Subcutaneous abdominal adipose tissue (tissue), 5 donors: Measurements from ENCODE around the gene COMTD1.

Source experiments
- H3K27ac ChIP-seq: one replicate; pipeline ENCODE4 v1.7.0; 2013; ENCODE audit warnings: low read depth, mild to moderate bottlenecking, inconsistent platforms, low read length, moderate library complexity
- H3K27me3 ChIP-seq, 5 donors: one replicate each; pipeline ENCODE4 v1.7.0; 2013; ENCODE audit warnings: low read length in 5 of 5, inconsistent platforms in 1 of 5; ENCODE audit not compliant: control insufficient read depth in 5 of 5, insufficient read depth in 4 of 5
- H3K36me3 ChIP-seq, 5 donors: one replicate each; pipeline ENCODE4 v1.7.0; 2013; ENCODE audit warnings: low read length in 5 of 5; ENCODE audit not compliant: control insufficient read depth in 5 of 5, insufficient read depth in 5 of 5
- H3K4me1 ChIP-seq, 5 donors: one replicate each; pipeline ENCODE4 v1.7.0; 2013; ENCODE audit warnings: low read length in 5 of 5, mild to moderate bottlenecking in 3 of 5, moderate library complexity in 1 of 5; ENCODE audit not compliant: control insufficient read depth in 5 of 5, insufficient read depth in 5 of 5
- H3K4me3 ChIP-seq, 5 donors: one replicate each; pipeline ENCODE4 v1.7.0; 2013; ENCODE audit warnings: low read length in 5 of 5, low read depth in 1 of 5
- H3K9ac ChIP-seq, 5 donors: one replicate each; pipeline ENCODE4 v1.7.0; 2013; ENCODE audit warnings: low read length in 5 of 5, mild to moderate bottlenecking in 4 of 5, moderate library complexity in 3 of 5
- H3K9me3 ChIP-seq, 5 donors: one replicate each; pipeline ENCODE4 v1.7.0; 2013; ENCODE audit warnings: low read length in 5 of 5; ENCODE audit not compliant: control insufficient read depth in 5 of 5
- donor health status: healthy.
- donor health status: healthy.
- donor health status: healthy.
- donor health status: healthy.
- donor health status: healthy.

COMTD1 gene

DNA sequence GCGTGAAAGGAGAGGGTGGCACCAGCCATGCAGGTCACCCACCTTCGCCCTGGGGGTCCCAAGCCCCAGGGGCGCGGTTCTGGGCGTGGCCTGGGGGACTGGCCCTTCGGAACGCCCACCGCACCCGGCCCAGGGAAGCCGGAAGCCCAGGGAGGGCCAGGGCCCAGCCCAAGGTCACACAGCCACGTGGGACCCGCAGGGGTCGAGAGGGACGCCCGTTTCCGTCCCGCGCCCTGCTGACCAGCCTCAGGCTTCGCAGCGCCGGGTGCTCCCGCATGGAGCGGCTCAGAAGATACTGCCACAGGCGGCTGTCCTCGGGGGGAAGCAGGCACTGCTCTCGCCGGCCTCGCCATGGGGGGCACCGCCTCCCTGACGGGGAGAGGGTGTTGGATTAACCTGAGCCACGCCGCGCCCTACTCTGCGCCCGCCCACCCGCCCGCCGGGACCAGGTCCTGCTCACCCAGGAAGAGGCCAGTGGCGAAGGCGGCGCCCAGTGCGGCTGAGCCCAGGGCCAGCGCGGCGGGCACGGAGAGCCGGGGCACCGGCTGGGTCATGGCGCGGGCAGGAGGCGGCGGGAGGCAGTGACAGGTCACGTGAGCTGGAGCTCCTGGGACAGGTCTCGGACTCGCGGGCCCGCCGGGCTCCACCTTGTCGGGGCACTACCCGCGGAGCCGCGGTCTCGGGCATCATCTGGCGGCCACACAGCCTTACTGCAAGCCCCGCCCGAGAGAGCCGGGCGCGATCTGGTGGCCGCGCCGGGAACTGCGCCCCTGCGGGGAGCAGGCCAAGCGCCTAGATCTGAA, at the start of gene COMTD1:
COMTD1 (minus strand) TSS at position 583 of the 803 bp plus-strand sequence; CDS start at position 554, 29 bp downstream.
- peak within 1 kb of the TSS; percentile 54 for H3K27ac ChIP-seq
- H3K27me3 ChIP-seq: peaks cover 0 to 3% (median 0%) of the 10 kb centered on the region in 5 donors
- peaks cover 10 to 24% (median 19%) of the 10 kb centered on the region in 5 donors for H3K36me3 ChIP-seq
- peaks cover 0 to 18% (median 16%) of the 10 kb centered on the region in 5 donors for H3K4me1 ChIP-seq
- H3K9me3 ChIP-seq: no peaks in the 10 kb centered on the region
- peak within 1 kb of the TSS in 4 of 5 donors; percentile 71 to 88 (median 78) for H3K4me3 ChIP-seq
- peak within 1 kb of the TSS in 4 of 5 donors; percentile 71 to 80 (median 78) for H3K9ac ChIP-seq

DNA sequence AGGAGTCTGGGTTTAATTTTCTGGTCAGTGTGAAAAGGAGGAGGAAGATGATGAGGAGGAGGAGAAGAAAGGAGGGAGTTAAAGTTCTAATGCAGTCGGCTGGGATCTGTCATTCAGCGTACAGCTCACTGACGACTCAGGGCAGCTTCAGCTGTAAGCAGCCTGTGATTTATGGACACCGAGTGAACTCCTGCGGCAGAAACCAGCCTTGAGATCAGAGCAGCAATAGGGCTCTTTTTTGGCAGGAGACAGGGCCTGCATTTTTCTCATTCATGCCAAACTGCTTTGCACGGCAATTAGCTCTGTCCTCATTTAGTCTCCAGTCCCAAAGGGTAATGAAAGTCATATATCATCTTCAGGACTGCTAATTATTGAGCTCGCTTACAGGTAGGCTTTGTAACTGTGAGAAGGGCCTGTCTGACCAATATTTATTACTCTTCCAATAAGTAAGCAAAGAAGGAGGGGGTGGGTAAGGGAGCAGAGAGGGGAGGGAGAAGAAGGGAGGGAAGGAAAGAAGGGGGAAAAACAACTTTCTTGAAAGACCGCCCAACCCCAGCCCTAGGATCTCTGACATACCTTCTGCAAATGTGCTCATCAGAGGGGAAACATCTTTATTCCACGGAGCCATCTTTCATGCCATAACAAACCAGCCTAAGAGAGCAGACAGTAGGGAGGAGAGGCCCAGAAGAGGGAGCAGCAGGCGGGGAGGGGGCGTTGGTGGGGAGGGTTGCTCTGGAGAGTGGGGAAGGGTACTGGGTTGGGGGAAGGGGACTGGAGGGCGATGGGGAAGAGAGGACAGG, 48.1 kb upstream of the COMTD1 start:
- Histone ChIP-seq H3K9ac (no peak overlapping the region), H3K36me3 (no peaks in the 10 kb centered on the region), H3K27me3 (peaks cover 0 to 7% (median 0%) of the 10 kb centered on the region in 5 donors), H3K4me3 (no peak overlapping the region), H3K4me1 (peaks cover 0 to 10% (median 9%) of the 10 kb centered on the region in 5 donors), H3K27ac (no peak overlapping the region), H3K9me3 (no peaks in the 10 kb centered on the region)

DNA sequence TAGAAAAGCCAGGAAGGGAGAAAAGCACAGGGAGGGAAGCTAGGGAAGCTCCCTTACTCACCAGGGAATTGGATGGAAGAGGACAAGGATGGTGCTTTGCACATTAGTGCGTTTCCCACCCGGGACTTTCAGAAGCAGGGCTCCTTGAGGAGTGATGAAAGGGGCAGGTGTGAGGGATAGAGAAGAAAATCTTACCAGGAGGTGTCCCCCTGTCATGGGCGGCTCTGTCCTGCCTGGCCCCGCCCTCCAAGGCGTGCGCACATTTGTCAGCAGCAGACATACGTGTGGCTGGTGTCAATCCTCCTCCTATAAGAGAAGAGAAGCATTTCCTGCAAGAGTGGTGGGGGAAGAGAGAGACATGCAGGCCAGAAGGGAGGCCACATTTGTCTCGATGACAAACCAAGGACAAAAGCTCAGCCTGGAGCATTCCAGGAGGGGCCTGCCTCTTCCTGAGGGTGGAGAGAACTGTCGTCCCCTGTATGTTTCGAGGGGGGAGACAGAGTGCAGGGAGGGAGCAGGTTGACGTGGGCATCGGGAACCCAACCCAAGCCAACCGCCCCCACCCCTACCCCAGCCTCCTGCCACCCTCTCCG, 47.4 kb upstream of the COMTD1 start:
- Histone ChIP-seq H3K27me3 (peaks cover 0 to 7% (median 0%) of the 10 kb centered on the region in 5 donors), H3K36me3 (no peaks in the 10 kb centered on the region), H3K9ac (no peak overlapping the region), H3K4me3 (no peak overlapping the region), H3K9me3 (no peaks in the 10 kb centered on the region), H3K27ac (no peak overlapping the region), H3K4me1 (peaks cover 0 to 10% (median 9%) of the 10 kb centered on the region in 5 donors)

- H3K4me3 ChIP-seq: no peak overlapping the region
- no peak overlapping the region for H3K27ac ChIP-seq
- H3K27me3 ChIP-seq: peaks cover 0 to 4% (median 0%) of the 10 kb centered on the region in 5 donors
- no peaks in the 10 kb centered on the region for H3K9me3 ChIP-seq
- H3K36me3 ChIP-seq: no peaks in the 10 kb centered on the region
- no peak overlapping the region for H3K9ac ChIP-seq
- peaks cover 0 to 10% (median 9%) of the 10 kb centered on the region in 5 donors for H3K4me1 ChIP-seq
Observed at GRCh38 chr10:75281974-75282373, 46.2 kb upstream of the COMTD1 start.

- no peaks in the 10 kb centered on the region for H3K9me3 ChIP-seq
- no peaks in the 10 kb centered on the region for H3K36me3 ChIP-seq
- H3K27me3 ChIP-seq: peaks cover 0 to 2% (median 0%) of the 10 kb centered on the region in 5 donors
- H3K27ac ChIP-seq: no peak overlapping the region
- H3K4me3 ChIP-seq: no peak overlapping the region
- peaks cover 0 to 17% (median 10%) of the 10 kb centered on the region in 5 donors for H3K4me1 ChIP-seq
- no peak overlapping the region for H3K9ac ChIP-seq
Observed at GRCh38 chr10:75280236-75280635, 44.5 kb upstream of the COMTD1 start.

- peak overlapping the region in 2 of 5 donors; percentile 35 to 39 for H3K9ac ChIP-seq
- H3K4me1 ChIP-seq: peaks cover 0 to 11% (median 7%) of the 10 kb centered on the region in 5 donors
- H3K36me3 ChIP-seq: no peaks in the 10 kb centered on the region
- H3K9me3 ChIP-seq: no peaks in the 10 kb centered on the region
- H3K27me3 ChIP-seq: peaks cover 0 to 2% (median 0%) of the 10 kb centered on the region in 5 donors
- no peak overlapping the region for H3K27ac ChIP-seq
- H3K4me3 ChIP-seq: peak overlapping the region in 3 of 5 donors; percentile 50 to 55 (median 54)
Observed at GRCh38 chr10:75276069-75276872, 40.5 kb upstream of the COMTD1 start.

GRCh38 chr10:75272896-75273295, 37.1 kb upstream of the COMTD1 start:
- no peak overlapping the region for H3K9ac ChIP-seq
- no peaks in the 10 kb centered on the region for H3K9me3 ChIP-seq
- peaks cover 0 to 11% (median 7%) of the 10 kb centered on the region in 5 donors for H3K4me1 ChIP-seq
- H3K36me3 ChIP-seq: no peaks in the 10 kb centered on the region
- no peak overlapping the region for H3K27ac ChIP-seq
- no peaks in the 10 kb centered on the region for H3K27me3 ChIP-seq
- H3K4me3 ChIP-seq: no peak overlapping the region

GRCh38 chr10:75272094-75272493, 36.3 kb upstream of the COMTD1 start:
- H3K27ac ChIP-seq: no peak overlapping the region

DNA sequence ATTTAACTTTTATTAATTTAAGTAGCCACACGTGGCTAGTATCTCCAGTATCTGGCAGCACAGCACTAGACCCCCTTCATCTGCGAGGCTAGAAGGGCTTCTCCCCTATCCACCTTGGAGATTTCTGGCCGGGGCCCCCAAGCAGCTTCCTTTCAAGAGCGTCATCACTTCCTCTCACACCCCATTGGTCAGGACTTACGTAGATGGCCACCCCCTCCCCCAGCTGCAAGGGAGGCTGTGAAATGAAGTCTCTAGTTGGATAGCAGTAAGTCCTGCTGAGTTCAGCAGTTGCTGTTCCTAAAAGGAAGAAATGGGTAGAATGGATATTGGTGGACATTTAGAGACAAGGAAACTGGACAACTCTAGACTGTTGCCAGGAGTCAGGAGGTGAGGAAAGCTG, 33.8 kb upstream of the COMTD1 start:
- Histone ChIP-seq H3K4me3 (no peak overlapping the region), H3K36me3 (no peaks in the 10 kb centered on the region), H3K27me3 (no peaks in the 10 kb centered on the region), H3K9me3 (no peaks in the 10 kb centered on the region), H3K27ac (no peak overlapping the region), H3K4me1 (peaks cover 0 to 4% (median 0%) of the 10 kb centered on the region in 5 donors), H3K9ac (no peak overlapping the region)

More at GRCh38 chr10:75272094-75272493, 36.3 kb upstream of the COMTD1 start:
- no peak overlapping the region for H3K9ac ChIP-seq
- no peaks in the 10 kb centered on the region for H3K27me3 ChIP-seq
- no peaks in the 10 kb centered on the region for H3K36me3 ChIP-seq
- no peak overlapping the region for H3K4me3 ChIP-seq
- peaks cover 0 to 11% (median 7%) of the 10 kb centered on the region in 5 donors for H3K4me1 ChIP-seq
- no peaks in the 10 kb centered on the region for H3K9me3 ChIP-seq
